A549 (cell line): ENCODE measurements around the gene SMAD3. TPM values are rescaled to one million over a fixed set of nuclear protein-coding genes. Genes with fewer than 3 reads are reported as not detected.

Experiments
- ATAC-seq, 2 experiments: fragments of 200-7000 bp in 1 of 2; fragments of >200 bp in 1 of 2; cut with Nextera tagmentation in 1 of 2; cut with Tn5 transposase in 1 of 2; 3 replicates each; pipeline versions ENCODE4 v1.8.0 to v1.9.1; 2018 to 2020; ENCODE audit warnings: mild to moderate bottlenecking in 1 of 2, moderate library complexity in 1 of 2
- CTCF ChIA-PET: fragments of 300-600 bp; sonication (Branson Sonifier 250); formaldehyde crosslinking; extraction: SDS; loops from one replicate; lab custom pipeline; 2021; ENCODE audit warnings: antibody characterized with exemption, inconsistent platforms; lab: Yijun Ruan, JAX
- POLR2A ChIA-PET: fragments of 350-600 bp; formaldehyde crosslinking; extraction: SDS; loops from one replicate; lab custom pipeline; 2021; ENCODE audit warnings: antibody characterized with exemption, inconsistent platforms; lab: Yijun Ruan, JAX
- DNase-seq, 2 experiments: peaks; one replicate each; pipeline versions ENCODE4 v3.0.0 to v3.0.0-alpha.2; 2011 to 2016; ENCODE audit warnings: low read depth in 1 of 2, low spot score in 1 of 2
- FAIRE-seq: peaks from 2 replicates; lab custom pipeline; 2011; peaks lifted over from hg19 to GRCh38; lab: Jason Lieb, UNC
- H3K27ac ChIP-seq, 2 experiments: fragments of >200 bp; sonication (Bioruptor Twin); formaldehyde crosslinking; 3 replicates each; pipeline ENCODE4 v1.5.1; 2016 to 2017
- H3K4me1 ChIP-seq: fragments of >200 bp; sonication (Bioruptor Twin); formaldehyde crosslinking; 3 replicates; pipeline ENCODE4 v1.6.1; 2016
- H3K4me2 ChIP-seq: fragments of >200 bp; sonication (Bioruptor Twin); formaldehyde crosslinking; 3 replicates; pipeline ENCODE4 v1.6.1; 2016
- H3K4me3 ChIP-seq: fragments of >200 bp; sonication (Bioruptor Twin); formaldehyde crosslinking; 3 replicates; pipeline ENCODE4 v1.5.1; 2016
- H3K9me3 ChIP-seq: fragments of >200 bp; sonication (Bioruptor Twin); formaldehyde crosslinking; 3 replicates; pipeline ENCODE4 v1.6.1; 2016
- BHLHE40 ChIP-seq: IDR thresholded peaks from 2 replicates; pipeline ENCODE4 v1.6.1; 2012; ENCODE audit warnings: low read depth, low read length, inconsistent platforms
- CBX8 ChIP-seq: fragments of 200-600 bp; sonication (generic); IDR thresholded peaks from 2 replicates; pipeline ENCODE4 v1.6.1; 2016
- CHD4 ChIP-seq: fragments of 200-600 bp; sonication (generic); IDR thresholded peaks from 2 replicates; pipeline ENCODE4 v1.6.1; 2016; ENCODE audit warnings: antibody characterized with exemption, mild to moderate bottlenecking, borderline replicate concordance
- CTCF ChIP-seq: fragments of >200 bp; sonication (Bioruptor Twin); formaldehyde crosslinking; IDR thresholded peaks from 3 replicates; pipeline ENCODE4 v1.5.1; 2016
- ESRRA ChIP-seq: fragments of 150-350 bp; IDR thresholded peaks from 2 replicates; pipeline ENCODE4 v1.6.1; 2014; ENCODE audit warnings: mild to moderate bottlenecking, low read length, borderline replicate concordance
- FOSL2 ChIP-seq, 2 experiments: fragments of 450-650 bp in 1 of 2; fragments of >200 bp in 1 of 2; sonication (Bioruptor Twin) in 1 of 2; formaldehyde crosslinking; IDR thresholded peaks; 2 replicates each; pipeline versions ENCODE4 v1.5.0 to v1.6.1; 2016 to 2020; ENCODE audit warnings: mild to moderate bottlenecking in 1 of 2, moderate library complexity in 1 of 2
- HOXA7 ChIP-seq: fragments of 250-450 bp; sonication (Bioruptor Pico); IDR thresholded peaks from 2 replicates; pipeline ENCODE4 v1.5.0; 2020; ENCODE audit warnings: mild to moderate bottlenecking, moderate library complexity
- JUN ChIP-seq, 2 experiments: fragments of >200 bp; sonication (Bioruptor Twin); formaldehyde crosslinking; IDR thresholded peaks; 2 replicates in 1 of 2; 3 replicates in 1 of 2; pipeline ENCODE4 v1.6.1; 2016 to 2017
- NFE2L2 ChIP-seq: fragments of 150-350 bp; conservative IDR thresholded peaks from 2 replicates; pipeline ENCODE4 v1.6.1; 2014; ENCODE audit warnings: low read length
- NPAS2 ChIP-seq: fragments of 250-450 bp; sonication (Bioruptor Pico); IDR thresholded peaks from 2 replicates; pipeline ENCODE4 v1.8.0; 2022; ENCODE audit warnings: mild to moderate bottlenecking, moderate library complexity, borderline replicate concordance
- PBX3 ChIP-seq: IDR thresholded peaks from 2 replicates; pipeline ENCODE4 v1.6.1; 2012
- RCOR1 ChIP-seq: fragments of 150-350 bp; IDR thresholded peaks from 2 replicates; pipeline ENCODE4 v1.6.1; 2014; ENCODE audit warnings: antibody characterized with exemption, low read length, low read depth
- RFX5 ChIP-seq: fragments of 450-650 bp; IDR thresholded peaks from 2 replicates; pipeline ENCODE4 v1.7.1; 2014; ENCODE audit warnings: antibody characterized with exemption, mild to moderate bottlenecking, moderate library complexity
- SREBF2 ChIP-seq: fragments of 450-650 bp; IDR thresholded peaks from 2 replicates; pipeline ENCODE4 v1.6.1; 2014; ENCODE audit warnings: mild to moderate bottlenecking, moderate library complexity
- ZC3H11A ChIP-seq: fragments of 450-650 bp; IDR thresholded peaks from 2 replicates; pipeline ENCODE4 v1.6.1; 2014; ENCODE audit warnings: antibody characterized with exemption, mild to moderate bottlenecking
- WGBS: methylation state at CpG from one replicate; pipeline ENCODE4 v1.1.6; 2017; ENCODE audit errors: missing lambda C conversion rate; 5-methylcytosine and 5-hydroxymethylcytosine counted together
- polyA plus RNA-seq, 4 experiments: library from polyadenylated mRNA; depleted of rRNA in 3 of 4; stranded (reverse); fragments of >200 nt; fragmentation: RNase III in 1 of 4; extraction: RNeasy Plus Mini Kit Qiagen cat#74134 plus additional on column Dnase treatment in 1 of 4; gene quantifications; 2 replicates in 3 of 4; 3 replicates in 1 of 4; pipeline ENCODE4 v1.2.3, GENCODE V29; 2011 to 2017
- TF ChIP-seq, protein P1 (sequence below): fragments of 250-450 bp; sonication (Bioruptor Pico); IDR thresholded peaks from 2 replicates; pipeline ENCODE4 v1.5.0; 2021; ENCODE audit warnings: mild to moderate bottlenecking, moderate library complexity, borderline replicate concordance
- TF ChIP-seq, protein P2 (sequence below): fragments of 200-600 bp; sonication (generic); IDR thresholded peaks from 2 replicates; pipeline ENCODE4 v1.6.1; 2016; ENCODE audit warnings: antibody characterized with exemption, mild to moderate bottlenecking, moderate library complexity

The SMAD3 gene
- polyA plus RNA-seq, 2 of the 4 experiments (the other 2 are of a cell fraction) = 74.6 to 77.2 TPM

DNA sequence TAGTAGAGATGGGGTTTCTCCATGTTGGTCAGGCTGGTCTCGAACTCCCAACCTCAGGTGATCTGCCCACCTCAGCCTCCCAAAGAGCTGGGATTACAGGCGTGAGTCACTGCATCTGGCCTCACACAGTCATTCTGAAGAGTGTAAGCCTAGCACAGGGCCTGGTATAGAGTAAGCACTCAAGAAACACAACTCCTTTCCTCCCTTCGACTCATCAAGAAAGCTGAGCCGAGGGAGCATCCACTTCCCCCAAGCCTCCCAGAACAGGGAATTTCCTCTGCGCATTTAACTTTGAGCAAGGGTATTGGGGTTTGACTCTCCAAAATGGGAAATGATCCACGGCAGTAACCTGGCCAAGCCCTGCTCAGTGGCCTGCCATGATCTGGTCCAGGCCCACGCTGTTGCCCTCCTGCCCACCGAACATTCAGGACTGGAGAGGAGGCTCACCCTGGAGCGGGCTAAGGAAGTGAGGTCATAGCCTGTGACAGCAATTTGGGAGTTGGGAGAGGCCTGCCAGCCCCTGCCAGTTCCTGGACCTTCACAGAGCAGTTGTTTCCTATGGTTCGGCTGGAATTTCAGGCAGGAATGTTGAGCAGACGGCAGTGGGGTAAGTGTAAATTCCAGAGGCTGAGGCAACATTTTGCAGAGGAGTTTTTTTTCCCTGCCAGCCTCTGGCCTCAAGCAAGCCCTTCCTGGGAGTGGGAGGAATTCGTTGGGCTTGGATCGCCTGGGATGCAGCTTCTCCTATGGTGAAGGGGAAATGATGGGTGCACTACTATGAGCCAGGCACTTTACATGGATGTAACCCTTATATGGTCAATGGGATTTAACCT, 21.2 kb upstream of the SMAD3 start (continued):
- TF ChIP-seq SREBF2 = no peak
- TF ChIP-seq ESRRA = no peak

DNA sequence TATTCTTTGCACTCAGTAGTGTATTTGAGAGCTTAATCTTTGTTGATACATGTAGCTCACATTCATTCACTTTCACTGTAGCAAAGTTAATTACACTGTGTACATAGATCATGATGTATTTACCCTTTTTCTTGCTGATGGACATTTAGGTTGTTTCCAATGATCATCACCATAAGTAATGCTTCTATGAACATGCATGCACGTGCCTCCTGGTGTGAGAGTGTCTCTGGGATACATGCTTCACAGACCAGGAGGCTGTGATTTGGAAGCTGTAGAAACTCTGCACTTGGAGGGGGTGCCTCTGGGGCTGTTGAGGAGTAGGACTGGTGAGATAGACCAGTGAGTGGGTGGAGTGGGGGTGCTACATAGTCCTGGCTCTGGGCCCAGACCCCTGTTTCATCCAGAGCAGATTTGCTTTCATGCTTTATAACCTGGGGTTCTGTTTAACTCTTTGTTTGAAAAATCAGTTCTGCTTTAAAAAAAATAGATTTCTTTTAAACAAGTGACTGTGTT, 18.2 kb upstream of the SMAD3 start:
- TF ChIP-seq CTCF (no peak), CBX8 (no peak), HOXA7 (CRISPR knock-in tag) (no peak), CHD4 (no peak), SREBF2 (no peak), FOSL2 (IDR thresholded peaks at IDR 0.05) (no peak), FOSL2 (CRISPR knock-in tag; IDR thresholded peaks at IDR 0.05) (no peak)
- TF ChIP-seq, protein P1, sequence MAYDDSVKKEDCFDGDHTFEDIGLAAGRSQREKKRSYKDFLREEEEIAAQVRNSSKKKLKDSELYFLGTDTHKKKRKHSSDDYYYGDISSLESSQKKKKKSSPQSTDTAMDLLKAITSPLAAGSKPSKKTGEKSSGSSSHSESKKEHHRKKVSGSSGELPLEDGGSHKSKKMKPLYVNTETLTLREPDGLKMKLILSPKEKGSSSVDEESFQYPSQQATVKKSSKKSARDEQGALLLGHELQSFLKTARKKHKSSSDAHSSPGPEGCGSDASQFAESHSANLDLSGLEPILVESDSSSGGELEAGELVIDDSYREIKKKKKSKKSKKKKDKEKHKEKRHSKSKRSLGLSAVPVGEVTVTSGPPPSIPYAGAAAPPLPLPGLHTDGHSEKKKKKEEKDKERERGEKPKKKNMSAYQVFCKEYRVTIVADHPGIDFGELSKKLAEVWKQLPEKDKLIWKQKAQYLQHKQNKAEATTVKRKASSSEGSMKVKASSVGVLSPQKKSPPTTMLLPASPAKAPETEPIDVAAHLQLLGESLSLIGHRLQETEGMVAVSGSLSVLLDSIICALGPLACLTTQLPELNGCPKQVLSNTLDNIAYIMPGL = no peak
- 74% methylated on average over 1 of the region's 1 CpG for WGBS
- no peaks in the 10 kb centered on the region for H3K9me3 ChIP-seq
- POLR2A ChIA-PET = interaction anchor here (1.2 kb wide), 1 partner anchor 18 kb away, joined by 3 read pairs; the partner anchor contains the start of gene SMAD3
- H3K4me3 ChIP-seq = no peak overlapping the region
- peaks cover 67% of the 10 kb centered on the region for H3K4me1 ChIP-seq
- DNase-seq (no peak), ATAC-seq (no peak), FAIRE-seq (peak; percentile 76)
- CTCF ChIA-PET = interaction anchor here (0.6 to 1.1 kb wide), 6 partner anchors 19 to 100 kb away, joined by 3 to 5 read pairs (median 4); no protein-coding TSS in a partner anchor
- peak overlapping the region; percentile 96 to 98 for H3K27ac ChIP-seq
- peak overlapping the region; percentile 23; the same call in 2 of the 3 replicates for H3K4me2 ChIP-seq

- Histone ChIP-seq H3K27ac (peak overlapping the region; percentile 96 to 98), H3K4me3 (peak overlapping the region; percentile 14; the same call in 1 of the 3 replicates), H3K9me3 (no peaks in the 10 kb centered on the region), H3K4me1 (peaks cover 67% of the 10 kb centered on the region), H3K4me2 (peak overlapping the region; percentile 81)
- peak; percentile 87 to 98 for DNase-seq
- FAIRE-seq = peak; percentile 96
- 6% methylated on average over 9 of the region's 9 CpGs for WGBS
- CTCF ChIA-PET = interaction anchor here (0.9 to 3.0 kb wide), 26 partner anchors 11 to 254 kb away, joined by 3 to 29 read pairs (median 4); partner anchors contain the start of gene SMAD3
- POLR2A ChIA-PET = interaction anchor here (0.6 to 2.0 kb wide), 8 partner anchors 16 to 206 kb away, joined by 3 to 10 read pairs (median 4); partner anchors contain the start of genes AAGAB, IQCH and SMAD3
- ATAC-seq = peak; percentile 78 to 87
- TF ChIP-seq NPAS2 (no peak), ESRRA (no peak), HOXA7 (CRISPR knock-in tag) (no peak; the same call in none of the 2 replicates), ZC3H11A (no peak), RFX5 (no peak), BHLHE40 (no peak), NFE2L2 (no peak), PBX3 (peak; percentile 58; the same call in 1 of the 2 replicates), JUN (IDR thresholded peaks at IDR 0.05) (peak; percentile 84 to 88), RCOR1 (no peak)
- TF ChIP-seq, protein P1 = no peak
- TF ChIP-seq, protein P2, sequence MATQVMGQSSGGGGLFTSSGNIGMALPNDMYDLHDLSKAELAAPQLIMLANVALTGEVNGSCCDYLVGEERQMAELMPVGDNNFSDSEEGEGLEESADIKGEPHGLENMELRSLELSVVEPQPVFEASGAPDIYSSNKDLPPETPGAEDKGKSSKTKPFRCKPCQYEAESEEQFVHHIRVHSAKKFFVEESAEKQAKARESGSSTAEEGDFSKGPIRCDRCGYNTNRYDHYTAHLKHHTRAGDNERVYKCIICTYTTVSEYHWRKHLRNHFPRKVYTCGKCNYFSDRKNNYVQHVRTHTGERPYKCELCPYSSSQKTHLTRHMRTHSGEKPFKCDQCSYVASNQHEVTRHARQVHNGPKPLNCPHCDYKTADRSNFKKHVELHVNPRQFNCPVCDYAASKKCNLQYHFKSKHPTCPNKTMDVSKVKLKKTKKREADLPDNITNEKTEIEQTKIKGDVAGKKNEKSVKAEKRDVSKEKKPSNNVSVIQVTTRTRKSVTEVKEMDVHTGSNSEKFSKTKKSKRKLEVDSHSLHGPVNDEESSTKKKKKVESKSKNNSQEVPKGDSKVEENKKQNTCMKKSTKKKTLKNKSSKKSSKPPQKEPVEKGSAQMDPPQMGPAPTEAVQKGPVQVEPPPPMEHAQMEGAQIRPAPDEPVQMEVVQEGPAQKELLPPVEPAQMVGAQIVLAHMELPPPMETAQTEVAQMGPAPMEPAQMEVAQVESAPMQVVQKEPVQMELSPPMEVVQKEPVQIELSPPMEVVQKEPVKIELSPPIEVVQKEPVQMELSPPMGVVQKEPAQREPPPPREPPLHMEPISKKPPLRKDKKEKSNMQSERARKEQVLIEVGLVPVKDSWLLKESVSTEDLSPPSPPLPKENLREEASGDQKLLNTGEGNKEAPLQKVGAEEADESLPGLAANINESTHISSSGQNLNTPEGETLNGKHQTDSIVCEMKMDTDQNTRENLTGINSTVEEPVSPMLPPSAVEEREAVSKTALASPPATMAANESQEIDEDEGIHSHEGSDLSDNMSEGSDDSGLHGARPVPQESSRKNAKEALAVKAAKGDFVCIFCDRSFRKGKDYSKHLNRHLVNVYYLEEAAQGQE = no peak
Measured at GRCh38 chr15:67048281-67049279, 16.8 kb upstream of the SMAD3 start.
